Endodermal cell (in vitro differentiated cells): ENCODE data around the gene KCNIP4. TPM values are rescaled to one million over a fixed set of nuclear protein-coding genes. Genes with fewer than 3 reads are reported as not detected.

Source experiments
- DNase-seq: peaks from one replicate; pipeline ENCODE4 v3.0.0-alpha.2; 2017
- H3K27ac ChIP-seq: 2 replicates; pipeline ENCODE4 v1.5.1; 2013; ENCODE audit warnings: mild to moderate bottlenecking, low read depth, low read length, moderate library complexity
- H3K27me3 ChIP-seq: 2 replicates; pipeline ENCODE4 v1.6.1; 2013; ENCODE audit warnings: mild to moderate bottlenecking, low read length, moderate library complexity; ENCODE audit not compliant: insufficient read depth, control insufficient read depth, poor library complexity, severe bottlenecking
- H3K36me3 ChIP-seq: 2 replicates; pipeline ENCODE4 v1.7.0; 2013; ENCODE audit warnings: mild to moderate bottlenecking, low read length, moderate library complexity; ENCODE audit not compliant: control insufficient read depth, insufficient read depth
- H3K4me1 ChIP-seq: one replicate; pipeline ENCODE4 v1.7.0; 2013; ENCODE audit warnings: low read length; ENCODE audit not compliant: control insufficient read depth, insufficient read depth
- H3K4me3 ChIP-seq: 2 replicates; pipeline ENCODE4 v1.5.1; 2013; ENCODE audit warnings: mild to moderate bottlenecking, low read length, moderate library complexity
- H3K9ac ChIP-seq: 2 replicates; pipeline ENCODE4 v1.6.1; 2013; ENCODE audit warnings: mild to moderate bottlenecking, low read length, moderate library complexity; ENCODE audit not compliant: poor library complexity, severe bottlenecking; ENCODE audit errors: extremely low read depth
- H3K9me3 ChIP-seq: 2 replicates; pipeline ENCODE4 v1.6.1; 2013; ENCODE audit warnings: mild to moderate bottlenecking, low read length, moderate library complexity; ENCODE audit not compliant: control insufficient read depth
- H3K27ac Mint-ChIP-seq: 2 replicates; pipeline ENCODE4 v1.8.0; 2020; ENCODE audit warnings: mixed read lengths
- H3K27me3 Mint-ChIP-seq: 2 replicates; pipeline ENCODE4 v1.8.0; 2021; ENCODE audit warnings: mild to moderate bottlenecking, mixed read lengths; ENCODE audit not compliant: insufficient read depth
- H3K36me3 Mint-ChIP-seq: 2 replicates; pipeline ENCODE4 v1.8.0; 2020; ENCODE audit warnings: low read depth, mixed read lengths
- H3K4me1 Mint-ChIP-seq: 2 replicates; pipeline ENCODE4 v1.8.0; 2020; ENCODE audit warnings: mixed read lengths
- H3K4me3 Mint-ChIP-seq: 2 replicates; pipeline ENCODE4 v1.8.0; 2020; ENCODE audit warnings: mild to moderate bottlenecking, moderate library complexity, mixed read lengths
- H3K9me3 Mint-ChIP-seq: 2 replicates; pipeline ENCODE4 v1.8.0; 2020; ENCODE audit warnings: mild to moderate bottlenecking, mixed read lengths
- WGBS, 2 experiments: methylation state at CpG; one replicate each; pipeline versions ENCODE4 v1.1.5 to v1.1.7; 2013; ENCODE audit warnings: missing lambda C conversion rate in 2 of 2, mixed read lengths in 1 of 2; ENCODE audit not compliant: insufficient coverage in 1 of 2, insufficient read length in 1 of 2; 5-methylcytosine and 5-hydroxymethylcytosine counted together
- total RNA-seq, 2 donors: library from RNA; stranded (reverse); fragmentation: NEBNext Ultra II Directional in 1 of 2; extraction: Animal tissue kit (Norgen Biotek cat#: 25700) in 1 of 2; gene quantifications; 2 replicates in 1 of 2; 3 replicates in 1 of 2; pipeline ENCODE4 v1.2.1, GENCODE V29; 2021
- TF ChIP-seq, protein P1 (sequence below): fragments of 200-600 bp; sonication (generic); conservative IDR thresholded peaks from 2 replicates; pipeline ENCODE4 v1.5.0; 2021; ENCODE audit warnings: antibody characterized with exemption, mild to moderate bottlenecking

The KCNIP4 gene
- total RNA-seq, 2 donors from 2014 or later, result not detected

DNA sequence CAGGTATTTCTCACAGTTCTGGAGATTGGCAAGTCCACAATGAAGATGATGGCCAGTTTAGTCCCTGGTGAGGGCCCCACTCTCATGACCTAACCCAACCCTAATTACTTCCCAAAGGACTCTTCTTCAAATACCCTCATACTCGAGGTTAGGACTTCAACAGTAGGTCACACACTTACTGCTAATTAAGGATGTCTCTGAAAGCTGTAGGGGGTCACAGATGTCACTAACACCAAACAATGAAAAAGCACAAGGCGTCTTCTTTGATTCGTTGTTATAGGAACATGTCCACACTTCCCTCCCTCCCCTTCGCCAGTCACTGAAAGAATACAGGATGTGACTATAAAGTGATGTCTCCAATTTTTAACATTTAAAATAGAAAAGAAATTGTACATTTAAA lies 938.6 kb downstream of the KCNIP4 start:
- WGBS, 2 experiments, result 83% methylated on average over 3 of the region's 4 CpGs; no CpG with 5 or more reads in 1 of the 2 experiments

DNA sequence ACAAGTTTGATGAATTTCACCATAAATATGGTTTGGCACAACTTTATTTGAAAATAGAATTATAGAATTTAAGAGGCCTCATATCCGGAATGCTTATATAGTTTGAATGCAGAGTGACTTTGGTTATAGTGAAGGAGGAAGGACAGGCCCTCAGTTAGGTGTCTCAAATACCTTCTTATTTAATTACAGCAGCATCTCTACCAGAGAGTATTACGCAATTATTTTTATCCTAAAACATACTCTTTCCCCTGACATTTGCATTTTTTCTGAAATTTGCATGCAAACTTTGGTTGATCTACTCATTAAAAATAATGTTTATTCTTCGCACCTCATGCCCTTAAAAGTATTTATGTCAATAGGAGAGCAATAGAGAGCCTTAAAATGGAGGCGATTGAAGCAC lies 942.9 kb downstream of the KCNIP4 start:
- 93 to 95% methylated on average over 3 to 4 of the region's 4 CpGs for WGBS, 2 experiments
- Mint-ChIP-seq H3K9me3 (no peaks in the 10 kb centered on the region), H3K4me3 (no peak overlapping the region), H3K36me3 (no peaks in the 10 kb centered on the region), H3K27me3 (no peaks in the 10 kb centered on the region), H3K4me1 (peaks cover 1% of the 10 kb centered on the region), H3K27ac (no peak overlapping the region)
- Histone ChIP-seq H3K9ac (no peak overlapping the region), H3K9me3 (no peaks in the 10 kb centered on the region), H3K4me1 (no peaks in the 10 kb centered on the region), H3K4me3 (no peak overlapping the region), H3K36me3 (no peaks in the 10 kb centered on the region), H3K27ac (no peak overlapping the region), H3K27me3 (no peaks in the 10 kb centered on the region)
- TF ChIP-seq, protein P1, sequence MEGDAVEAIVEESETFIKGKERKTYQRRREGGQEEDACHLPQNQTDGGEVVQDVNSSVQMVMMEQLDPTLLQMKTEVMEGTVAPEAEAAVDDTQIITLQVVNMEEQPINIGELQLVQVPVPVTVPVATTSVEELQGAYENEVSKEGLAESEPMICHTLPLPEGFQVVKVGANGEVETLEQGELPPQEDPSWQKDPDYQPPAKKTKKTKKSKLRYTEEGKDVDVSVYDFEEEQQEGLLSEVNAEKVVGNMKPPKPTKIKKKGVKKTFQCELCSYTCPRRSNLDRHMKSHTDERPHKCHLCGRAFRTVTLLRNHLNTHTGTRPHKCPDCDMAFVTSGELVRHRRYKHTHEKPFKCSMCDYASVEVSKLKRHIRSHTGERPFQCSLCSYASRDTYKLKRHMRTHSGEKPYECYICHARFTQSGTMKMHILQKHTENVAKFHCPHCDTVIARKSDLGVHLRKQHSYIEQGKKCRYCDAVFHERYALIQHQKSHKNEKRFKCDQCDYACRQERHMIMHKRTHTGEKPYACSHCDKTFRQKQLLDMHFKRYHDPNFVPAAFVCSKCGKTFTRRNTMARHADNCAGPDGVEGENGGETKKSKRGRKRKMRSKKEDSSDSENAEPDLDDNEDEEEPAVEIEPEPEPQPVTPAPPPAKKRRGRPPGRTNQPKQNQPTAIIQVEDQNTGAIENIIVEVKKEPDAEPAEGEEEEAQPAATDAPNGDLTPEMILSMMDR, result no peak
- DNase-seq, result no peak

More for the DNA sequence above, 938.6 kb downstream of the KCNIP4 start:
- DNase-seq, result no peak
- Histone ChIP-seq H3K9ac (no peak overlapping the region), H3K27ac (no peak overlapping the region), H3K4me1 (no peaks in the 10 kb centered on the region), H3K36me3 (no peaks in the 10 kb centered on the region), H3K4me3 (no peak overlapping the region), H3K27me3 (no peaks in the 10 kb centered on the region), H3K9me3 (no peaks in the 10 kb centered on the region)
- Mint-ChIP-seq H3K4me3 (no peak overlapping the region), H3K27me3 (no peaks in the 10 kb centered on the region), H3K36me3 (no peaks in the 10 kb centered on the region), H3K4me1 (no peaks in the 10 kb centered on the region), H3K27ac (no peak overlapping the region), H3K9me3 (no peaks in the 10 kb centered on the region)
- TF ChIP-seq, protein P1, result no peak

DNA sequence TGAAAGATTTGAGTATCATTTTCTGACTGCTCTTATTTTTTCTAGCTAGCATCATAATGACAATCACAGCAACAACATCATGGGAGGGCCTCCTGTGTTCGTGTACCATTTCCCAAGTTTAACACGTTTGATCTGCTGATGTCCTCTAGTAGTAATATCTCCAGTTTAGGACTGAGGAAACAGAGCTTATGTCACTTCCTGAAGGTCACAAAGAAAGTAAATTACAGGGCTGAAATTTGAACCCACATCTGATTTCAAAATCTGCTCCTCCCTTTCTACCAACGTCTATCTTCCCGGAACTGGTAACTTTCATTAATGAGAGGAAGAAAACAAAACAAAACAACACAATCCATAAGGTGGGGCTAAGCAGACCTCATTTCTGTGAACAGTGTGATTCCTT lies 945.6 kb downstream of the KCNIP4 start:
- DNase-seq, result no peak
- Mint-ChIP-seq H3K36me3 (no peaks in the 10 kb centered on the region), H3K4me1 (peaks cover 1% of the 10 kb centered on the region), H3K27me3 (no peaks in the 10 kb centered on the region), H3K9me3 (no peaks in the 10 kb centered on the region), H3K4me3 (no peak overlapping the region), H3K27ac (no peak overlapping the region)
- no peaks in the 10 kb centered on the region for H3K9me3 ChIP-seq
- no peak overlapping the region for H3K27ac ChIP-seq
- no peak overlapping the region for H3K9ac ChIP-seq
- H3K4me3 ChIP-seq, result no peak overlapping the region
- TF ChIP-seq, protein P1, result no peak
- peaks cover 18% of the 10 kb centered on the region for H3K27me3 ChIP-seq
- 75 to 96% methylated on average over 2 to 4 of the region's 4 CpGs for WGBS, 2 experiments
- no peaks in the 10 kb centered on the region for H3K4me1 ChIP-seq
- H3K36me3 ChIP-seq, result no peaks in the 10 kb centered on the region
